GM18861 (cell line): ENCODE results near the gene USP5.

ENCODE experiments used
- ATAC-seq: cut with Tn5 transposase; IDR thresholded peaks from one replicate; pipeline ENCODE4 v1.9.1; 2021; ENCODE audit not compliant: unreplicated experiment

The USP5 gene

GRCh38 chr12:6825398-6826124 is 26.4 kb upstream of the USP5 start:
- no peak for ATAC-seq

- ATAC-seq, result no peak
Measured at GRCh38 chr12:6826125-6826733, 25.7 kb upstream of the USP5 start.

GRCh38 chr12:6826734-6827436 is 25.1 kb upstream of the USP5 start:
- no peak for ATAC-seq

- no peak for ATAC-seq
Measured at GRCh38 chr12:6827437-6827911, 24.5 kb upstream of the USP5 start.

GRCh38 chr12:6827982-6828780 is 23.8 kb upstream of the USP5 start, which contains the start of gene P3H3:
P3H3 (plus strand) TSS chr12:6828407; CDS start chr12:6828441, 34 bp downstream.
- ATAC-seq, result no peak

GRCh38 chr12:6828781-6829535 is 23.0 kb upstream of the USP5 start:
- no peak for ATAC-seq

GRCh38 chr12:6829536-6830220 is 22.3 kb upstream of the USP5 start:
- ATAC-seq, result no peak

- no peak for ATAC-seq
Measured at GRCh38 chr12:6830286-6830890, 21.6 kb upstream of the USP5 start.

GRCh38 chr12:6830999-6831398 is 21.0 kb upstream of the USP5 start:
- no peak for ATAC-seq

GRCh38 chr12:6831450-6831995 is 20.4 kb upstream of the USP5 start:
- ATAC-seq, result no peak

- ATAC-seq, result no peak
Measured at GRCh38 chr12:6832125-6832524, 19.8 kb upstream of the USP5 start.

GRCh38 chr12:6833189-6833890 is 18.6 kb upstream of the USP5 start:
- ATAC-seq, result no peak

- ATAC-seq, result no peak
Measured at GRCh38 chr12:6834254-6834653, 17.7 kb upstream of the USP5 start.

- no peak for ATAC-seq
Measured at GRCh38 chr12:6834873-6835272, 17.1 kb upstream of the USP5 start.

GRCh38 chr12:6836851-6837250 is 15.1 kb upstream of the USP5 start:
- ATAC-seq, result no peak

- no peak for ATAC-seq
Measured at GRCh38 chr12:6837370-6838060, 14.4 kb upstream of the USP5 start.

GRCh38 chr12:6838854-6839253 is 13.1 kb upstream of the USP5 start:
- ATAC-seq, result no peak
